B cell (primary cell): Measurements from ENCODE around the gene STH. TPM values are rescaled to one million over a fixed set of nuclear protein-coding genes. Genes with fewer than 3 reads are reported as not detected.

Experiments used
- ATAC-seq: fragments of 200-7000 bp; cut with Tn5 transposase; one replicate; pipeline ENCODE4 v1.10.0; 2021; ENCODE audit warnings: low read depth, mild to moderate bottlenecking, moderate number of reproducible peaks, moderate library complexity
- CTCF ChIA-PET: fragments of 350-600 bp; sonication (Branson Sonifier 250); formaldehyde crosslinking; loops from one replicate; lab custom pipeline; 2021; ENCODE audit warnings: antibody characterized with exemption, inconsistent platforms; lab: Charles Lee
- POLR2A ChIA-PET: fragments of 350-600 bp; sonication (Branson Sonifier 250); formaldehyde crosslinking; loops from one replicate; lab custom pipeline; 2021; ENCODE audit warnings: antibody characterized with exemption; lab: Charles Lee
- DNase-seq: peaks from one replicate; pipeline ENCODE4 v3.0.0; 2013
- H2AFZ ChIP-seq: 2 replicates; pipeline ENCODE4 v1.6.1; 2012; ENCODE audit warnings: mild to moderate bottlenecking, low read depth, low read length; ENCODE audit not compliant: insufficient read depth, poor library complexity, severe bottlenecking
- H3K27ac ChIP-seq, 2 donors: 1 replicate in 1 of 2; 2 replicates in 1 of 2; pipeline ENCODE4 v1.5.1; 2012 to 2013; ENCODE audit warnings: low read length in 2 of 2, mild to moderate bottlenecking in 2 of 2, moderate library complexity in 1 of 2
- H3K27me3 ChIP-seq, 4 experiments: fragments of 200-600 bp in 1 of 4; sonication (generic) in 1 of 4; replicated peaks in 1 of 4; 1 replicate in 2 of 4; 2 replicates in 2 of 4; pipeline versions ENCODE4 v1.6.1 to v1.7.0; 2013 to 2016; ENCODE audit warnings: low read length in 3 of 4, mild to moderate bottlenecking in 2 of 4, mixed read lengths in 1 of 4, moderate library complexity in 1 of 4; ENCODE audit not compliant: insufficient read depth in 4 of 4, control insufficient read depth in 3 of 4; ENCODE audit errors: control extremely low read depth in 1 of 4
- H3K36me3 ChIP-seq, 2 experiments: replicated peaks in 1 of 2; 1 replicate in 1 of 2; 2 replicates in 1 of 2; pipeline versions ENCODE4 v1.6.1 to v1.7.1; 2013; ENCODE audit warnings: low read length in 1 of 2; ENCODE audit not compliant: insufficient read depth in 2 of 2, control insufficient read depth in 1 of 2; ENCODE audit errors: control extremely low read depth in 1 of 2, extremely low read depth in 1 of 2
- H3K4me1 ChIP-seq, 2 donors: fragments of 200-600 bp in 1 of 2; sonication (generic) in 1 of 2; 1 replicate in 1 of 2; 2 replicates in 1 of 2; pipeline versions ENCODE4 v1.5.1 to v1.6.1; 2013 to 2017; ENCODE audit warnings: low read length in 2 of 2; ENCODE audit not compliant: control insufficient read depth in 2 of 2, insufficient read depth in 2 of 2
- H3K4me2 ChIP-seq: replicated peaks from 2 replicates; pipeline ENCODE3; 2012; ENCODE audit warnings: mild to moderate bottlenecking, low read depth, low read length; ENCODE audit not compliant: poor library complexity, severe bottlenecking
- H3K4me3 ChIP-seq, 5 experiments: fragments of 200-600 bp in 1 of 5; sonication (generic) in 1 of 5; 1 replicate in 3 of 5; 2 replicates in 2 of 5; pipeline versions ENCODE4 v1.5.1 to v1.7.0; 2011 to 2016; ENCODE audit warnings: low read length in 4 of 5, mild to moderate bottlenecking in 4 of 5, low read depth in 2 of 5, control low read depth in 1 of 5, moderate library complexity in 1 of 5; ENCODE audit not compliant: insufficient read depth in 1 of 5; ENCODE audit errors: control extremely low read depth in 1 of 5, extremely low read depth in 1 of 5
- H3K79me2 ChIP-seq: fragments of 200-600 bp; sonication (generic); one replicate; pipeline ENCODE4 v1.6.0; 2016; ENCODE audit warnings: low read length; ENCODE audit not compliant: control insufficient read depth, insufficient read depth
- H3K9ac ChIP-seq: fragments of 200-600 bp; sonication (generic); 2 replicates; pipeline ENCODE4 v1.6.1; 2017; ENCODE audit warnings: mild to moderate bottlenecking, low read length, moderate library complexity
- H3K9me3 ChIP-seq, 3 donors: one replicate each; pipeline versions ENCODE4 v1.6.1 to v1.7.1; 2013; ENCODE audit warnings: low read length in 2 of 3; ENCODE audit not compliant: control insufficient read depth in 2 of 3, insufficient read depth in 1 of 3; ENCODE audit errors: control extremely low read depth in 1 of 3
- H4K20me1 ChIP-seq: 2 replicates; pipeline ENCODE4 v1.6.0; 2012; ENCODE audit warnings: mild to moderate bottlenecking, low read length; ENCODE audit not compliant: insufficient read depth, control insufficient read depth, poor library complexity, severe bottlenecking
- H3K27ac Mint-ChIP-seq: one replicate; pipeline ENCODE4 v1.8.0; 2021; ENCODE audit warnings: mixed read lengths
- H3K27me3 Mint-ChIP-seq: one replicate; pipeline ENCODE4 v1.8.0; 2021; ENCODE audit warnings: mixed read lengths
- H3K4me1 Mint-ChIP-seq: one replicate; pipeline ENCODE4 v1.8.0; 2021; ENCODE audit warnings: mixed read lengths
- H3K4me3 Mint-ChIP-seq: one replicate; pipeline ENCODE4 v1.8.0; 2021; ENCODE audit warnings: mixed read lengths
- H3K9me3 Mint-ChIP-seq: one replicate; pipeline ENCODE4 v1.8.0; 2022; ENCODE audit warnings: mixed read lengths; ENCODE audit not compliant: insufficient read depth
- CTCF ChIP-seq: fragments of 200-600 bp; IDR thresholded peaks from one replicate; pipeline ENCODE4 v1.8.0; 2022; ENCODE audit warnings: antibody characterized with exemption, mild to moderate bottlenecking
- EZH2 ChIP-seq: IDR thresholded peaks from 2 replicates; pipeline ENCODE4 v1.6.1; 2012; ENCODE audit warnings: borderline replicate concordance, low read depth, mild to moderate bottlenecking, moderate library complexity, low read length; ENCODE audit not compliant: insufficient read depth, poor library complexity, severe bottlenecking
- WGBS: methylation state at CpG from one replicate; pipeline ENCODE4 v1.1.5; 2013; ENCODE audit warnings: missing lambda C conversion rate; ENCODE audit not compliant: insufficient coverage; 5-methylcytosine and 5-hydroxymethylcytosine counted together
- intact Hi-C: fragments of 100-400 bp; cut with micrococcal nuclease; formaldehyde crosslinking; loops from one replicate; pipeline ENCODE4 v1.10.0; 2022
- polyA plus RNA-seq: library from polyadenylated mRNA; depleted of rRNA; stranded (reverse); fragments of >200 nt; gene quantifications from 2 replicates; pipeline ENCODE4 v1.2.3, GENCODE V29; 2012
- total RNA-seq, 2 donors: library from RNA; stranded (reverse); fragments of 120-200 nt in 1 of 2; gene quantifications; 1 replicate in 1 of 2; 2 replicates in 1 of 2; pipeline versions ENCODE4 v1.2.3 to v1.2.4, GENCODE V29; 2013 to 2022

Gene STH
- total and polyA plus RNA-seq, 2 donors (not counting 1 experiment from before 2014, with no cell fraction given) = not detected

GRCh38 chr17:45965812-45966211, 33.2 kb upstream of the STH start:
- TF ChIP-seq EZH2 (no peak), CTCF (no peak)
- H3K4me3 Mint-ChIP-seq = no peak overlapping the region
- ChIA-PET POLR2A (no interaction called here), CTCF (no interaction called here)
- WGBS = 76% methylated on average over 4 of the region's 4 CpGs
- peaks cover 31% of the 10 kb centered on the region for H3K27me3 Mint-ChIP-seq
- no peak overlapping the region for H3K4me2 ChIP-seq
- no peaks in the 10 kb centered on the region for H3K9me3 ChIP-seq
- no peak overlapping the region for H3K4me3 ChIP-seq
- ATAC-seq (no peak), DNase-seq (no peak)
- H3K27ac Mint-ChIP-seq = no peak overlapping the region
- H3K79me2 ChIP-seq = no peaks in the 10 kb centered on the region
- H3K9ac ChIP-seq = no peak overlapping the region
- H3K36me3 ChIP-seq = no peaks in the 10 kb centered on the region
- H3K9me3 Mint-ChIP-seq = no peaks in the 10 kb centered on the region
- no peaks in the 10 kb centered on the region for H4K20me1 ChIP-seq
- no peaks in the 10 kb centered on the region for H3K4me1 ChIP-seq
- no peaks in the 10 kb centered on the region for H3K4me1 Mint-ChIP-seq
- no peak overlapping the region for H2AFZ ChIP-seq
- H3K27ac ChIP-seq = no peak overlapping the region
- peaks cover 0 to 10% (median 2%) of the 10 kb centered on the region in 4 experiments for H3K27me3 ChIP-seq
- intact Hi-C loops = no loop called here

- CTCF ChIA-PET = interaction anchor here (1.0 kb wide), 1 partner anchor 226 kb away, joined by 4 read pairs; the partner anchor contains the start of gene KANSL1
- no CpG with 5 or more reads among the region's 2 CpGs for WGBS
- H4K20me1 ChIP-seq = no peaks in the 10 kb centered on the region
Measured at GRCh38 chr17:45966606-45967280, 32.3 kb upstream of the STH start.

More at GRCh38 chr17:45966606-45967280, 32.3 kb upstream of the STH start:
- no peaks in the 10 kb centered on the region for H3K9me3 Mint-ChIP-seq
- no peaks in the 10 kb centered on the region for H3K4me1 Mint-ChIP-seq
- H3K27me3 Mint-ChIP-seq = peaks cover 33% of the 10 kb centered on the region
- no peak overlapping the region for H3K4me2 ChIP-seq
- H3K4me3 ChIP-seq = no peak overlapping the region
- H3K4me1 ChIP-seq = no peaks in the 10 kb centered on the region
- no peaks in the 10 kb centered on the region for H3K36me3 ChIP-seq
- no peak overlapping the region for H3K27ac Mint-ChIP-seq
- H2AFZ ChIP-seq = no peak overlapping the region
- TF ChIP-seq CTCF (no peak), EZH2 (no peak)
- H3K79me2 ChIP-seq = no peaks in the 10 kb centered on the region
- H3K27me3 ChIP-seq = peaks cover 0 to 10% (median 2%) of the 10 kb centered on the region in 4 experiments
- H3K4me3 Mint-ChIP-seq = no peak overlapping the region
- ATAC-seq (no peak), DNase-seq (no peak)
- intact Hi-C loops = no loop called here
- no peak overlapping the region for H3K9ac ChIP-seq
- H3K27ac ChIP-seq = no peak overlapping the region
- POLR2A ChIA-PET = no interaction called here
- H3K9me3 ChIP-seq = peaks cover 0 to 2% (median 0%) of the 10 kb centered on the region in 3 donors
